Measurements from ENCODE around the gene ENO2. TPM values are rescaled to one million over a fixed set of nuclear protein-coding genes. Genes with fewer than 3 reads are reported as not detected.

ENO2 gene
- total and polyA plus RNA-seq, 2 donors (not counting 1 experiment from before 2014, with no cell fraction given), result 20.3 to 43.0 TPM

DNA sequence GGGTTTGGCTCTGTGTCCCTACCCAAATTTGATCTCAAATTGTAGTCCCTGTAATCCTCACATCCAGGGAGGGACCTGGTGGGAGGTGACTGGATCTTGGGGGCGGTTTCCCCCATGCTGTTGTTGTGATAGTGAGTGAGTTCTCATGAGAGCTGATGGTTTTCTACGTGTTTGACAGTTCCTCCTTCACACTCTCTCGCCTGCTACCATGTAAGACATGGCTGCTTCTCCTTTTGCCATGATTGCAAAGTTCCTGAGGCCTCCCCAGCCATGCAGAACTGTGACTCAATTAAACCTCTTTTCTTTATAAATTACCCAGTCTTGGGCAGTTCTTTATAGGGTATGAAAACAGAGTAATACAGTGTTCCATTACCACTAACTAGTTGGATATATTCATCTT, 20.1 kb upstream of the ENO2 start:
- H3K4me2 ChIP-seq (ENCODE audit: extremely low read depth, insufficient read depth, low read length), result no peak overlapping the region
- no peaks in the 10 kb centered on the region for H3K36me3 ChIP-seq (ENCODE audit: control insufficient read depth, insufficient read depth, low read length)
- no peaks in the 10 kb centered on the region for H3K27me3 ChIP-seq (ENCODE audit: control insufficient read depth, insufficient read depth, low read length)
- no peaks in the 10 kb centered on the region for H3K4me1 ChIP-seq (ENCODE audit: control insufficient read depth, extremely low read depth, insufficient read depth, low read length)
- no peak overlapping the region for H3K4me3 ChIP-seq (replicated peaks in 1 of 4; ENCODE audit: control extremely low read depth in 1 of 4, insufficient read depth in 1 of 4, low read depth in 3 of 4, low read length in 4 of 4)
- TF ChIP-seq EZH2 (IDR thresholded peaks at IDR 0.05; ENCODE audit: low read length, missing control alignments), result no peak
- H3K9ac ChIP-seq (ENCODE audit: insufficient read depth, low read length), result no peak overlapping the region
- no peaks in the 10 kb centered on the region for H3K79me2 ChIP-seq (ENCODE audit: control insufficient read depth, insufficient read depth, low read length)
- no peak overlapping the region for H3K27ac ChIP-seq (ENCODE audit: insufficient read depth, low read length)
- H2AFZ ChIP-seq (ENCODE audit: low read length), result no peak overlapping the region
- H3K9me3 ChIP-seq (ENCODE audit: control insufficient read depth, insufficient read depth, low read depth, low read length), result no peaks in the 10 kb centered on the region
- H4K20me1 ChIP-seq (ENCODE audit: control insufficient read depth, extremely low read depth, insufficient read depth, low read length), result no peaks in the 10 kb centered on the region
- DNase-seq (ENCODE audit: low read depth in 2 of 2), result no peak

DNA sequence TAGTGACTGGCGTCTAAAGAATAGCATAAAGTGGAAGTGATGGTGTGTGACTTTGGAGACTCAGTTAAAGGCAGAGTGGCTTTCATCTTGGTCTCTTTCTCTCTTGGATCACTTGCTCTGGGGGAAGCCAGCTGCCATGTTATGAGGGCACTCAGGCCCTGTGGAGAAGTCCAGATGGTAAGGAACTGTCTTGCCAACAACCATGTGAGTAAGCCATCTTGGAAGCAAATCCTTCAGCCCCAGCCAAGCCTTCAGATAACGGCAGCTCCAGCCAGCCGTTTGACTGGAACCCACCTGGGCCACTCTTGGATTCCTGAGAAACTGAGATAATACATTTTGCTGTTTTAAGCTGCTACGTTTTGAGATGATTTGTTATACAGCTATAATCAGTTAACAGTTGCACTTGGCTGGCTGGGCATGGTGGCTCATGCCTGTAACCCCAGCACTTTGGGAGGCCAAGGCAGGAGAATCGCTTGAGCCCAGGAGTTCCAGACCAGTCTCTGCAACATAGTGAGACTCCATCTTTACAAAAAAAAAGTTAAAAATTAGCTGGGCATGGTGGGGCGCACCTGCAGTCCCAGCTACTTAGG, 17.4 kb upstream of the ENO2 start:
- no peaks in the 10 kb centered on the region for H4K20me1 ChIP-seq (ENCODE audit: control insufficient read depth, extremely low read depth, insufficient read depth, low read length)
- H3K9ac ChIP-seq (ENCODE audit: insufficient read depth, low read length), result no peak overlapping the region
- H3K9me3 ChIP-seq (ENCODE audit: control insufficient read depth, insufficient read depth, low read depth, low read length), result no peaks in the 10 kb centered on the region
- H3K27ac ChIP-seq (ENCODE audit: insufficient read depth, low read length), result no peak overlapping the region
- no peaks in the 10 kb centered on the region for H3K4me1 ChIP-seq (ENCODE audit: control insufficient read depth, extremely low read depth, insufficient read depth, low read length)
- H3K79me2 ChIP-seq (ENCODE audit: control insufficient read depth, insufficient read depth, low read length), result no peaks in the 10 kb centered on the region
- no peak overlapping the region for H3K4me3 ChIP-seq (replicated peaks in 1 of 4; ENCODE audit: control extremely low read depth in 1 of 4, insufficient read depth in 1 of 4, low read depth in 3 of 4, low read length in 4 of 4)
- no peaks in the 10 kb centered on the region for H3K36me3 ChIP-seq (ENCODE audit: control insufficient read depth, insufficient read depth, low read length)
- no peaks in the 10 kb centered on the region for H3K27me3 ChIP-seq (ENCODE audit: control insufficient read depth, insufficient read depth, low read length)
- peak in 1 of 2 donors; percentile 19 for DNase-seq (ENCODE audit: low read depth in 2 of 2)
- no peak overlapping the region for H3K4me2 ChIP-seq (ENCODE audit: extremely low read depth, insufficient read depth, low read length)
- H2AFZ ChIP-seq (ENCODE audit: low read length), result no peak overlapping the region
- TF ChIP-seq EZH2 (IDR thresholded peaks at IDR 0.05; ENCODE audit: low read length, missing control alignments), result no peak
- TF ChIP-seq, protein P1, sequence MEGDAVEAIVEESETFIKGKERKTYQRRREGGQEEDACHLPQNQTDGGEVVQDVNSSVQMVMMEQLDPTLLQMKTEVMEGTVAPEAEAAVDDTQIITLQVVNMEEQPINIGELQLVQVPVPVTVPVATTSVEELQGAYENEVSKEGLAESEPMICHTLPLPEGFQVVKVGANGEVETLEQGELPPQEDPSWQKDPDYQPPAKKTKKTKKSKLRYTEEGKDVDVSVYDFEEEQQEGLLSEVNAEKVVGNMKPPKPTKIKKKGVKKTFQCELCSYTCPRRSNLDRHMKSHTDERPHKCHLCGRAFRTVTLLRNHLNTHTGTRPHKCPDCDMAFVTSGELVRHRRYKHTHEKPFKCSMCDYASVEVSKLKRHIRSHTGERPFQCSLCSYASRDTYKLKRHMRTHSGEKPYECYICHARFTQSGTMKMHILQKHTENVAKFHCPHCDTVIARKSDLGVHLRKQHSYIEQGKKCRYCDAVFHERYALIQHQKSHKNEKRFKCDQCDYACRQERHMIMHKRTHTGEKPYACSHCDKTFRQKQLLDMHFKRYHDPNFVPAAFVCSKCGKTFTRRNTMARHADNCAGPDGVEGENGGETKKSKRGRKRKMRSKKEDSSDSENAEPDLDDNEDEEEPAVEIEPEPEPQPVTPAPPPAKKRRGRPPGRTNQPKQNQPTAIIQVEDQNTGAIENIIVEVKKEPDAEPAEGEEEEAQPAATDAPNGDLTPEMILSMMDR (conservative IDR thresholded peaks at IDR 0.05 in 1 of 2, IDR thresholded peaks at IDR 0.05 in 1 of 2; ENCODE audit: low read depth in 1 of 2, low read length in 2 of 2), result no peak

DNA sequence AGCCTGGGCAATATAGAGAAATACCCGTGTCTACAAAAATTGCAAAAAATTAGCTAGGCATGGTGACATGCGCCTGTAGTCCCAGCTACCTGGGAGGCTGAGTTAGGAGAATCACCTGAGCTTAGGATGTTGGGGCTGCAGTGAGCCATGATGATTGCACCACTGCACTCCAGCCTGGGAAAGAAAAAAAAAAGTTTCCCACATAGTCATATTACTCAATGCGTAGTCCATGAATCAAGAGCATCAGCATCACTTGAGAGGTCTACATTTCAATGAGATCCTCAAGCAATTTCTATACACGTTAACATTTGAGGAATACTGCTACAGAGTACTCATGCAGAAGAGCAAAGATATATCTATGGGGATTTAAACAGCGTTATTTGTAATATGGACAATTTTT, 15.0 kb upstream of the ENO2 start:
- H3K4me3 ChIP-seq (replicated peaks in 1 of 4; ENCODE audit: control extremely low read depth in 1 of 4, insufficient read depth in 1 of 4, low read depth in 3 of 4, low read length in 4 of 4), result no peak overlapping the region
- H3K9me3 ChIP-seq (ENCODE audit: control insufficient read depth, insufficient read depth, low read depth, low read length), result no peaks in the 10 kb centered on the region
- no peak for DNase-seq (ENCODE audit: low read depth in 2 of 2)
- no peaks in the 10 kb centered on the region for H3K4me1 ChIP-seq (ENCODE audit: control insufficient read depth, extremely low read depth, insufficient read depth, low read length)
- H3K27ac ChIP-seq (ENCODE audit: insufficient read depth, low read length), result no peak overlapping the region
- H3K27me3 ChIP-seq (ENCODE audit: control insufficient read depth, insufficient read depth, low read length), result no peaks in the 10 kb centered on the region
- H2AFZ ChIP-seq (ENCODE audit: low read length), result no peak overlapping the region
- no peak overlapping the region for H3K9ac ChIP-seq (ENCODE audit: insufficient read depth, low read length)
- H3K36me3 ChIP-seq (ENCODE audit: control insufficient read depth, insufficient read depth, low read length), result no peaks in the 10 kb centered on the region
- H4K20me1 ChIP-seq (ENCODE audit: control insufficient read depth, extremely low read depth, insufficient read depth, low read length), result no peaks in the 10 kb centered on the region
- H3K79me2 ChIP-seq (ENCODE audit: control insufficient read depth, insufficient read depth, low read length), result no peaks in the 10 kb centered on the region
- no peak for TF ChIP-seq EZH2 (IDR thresholded peaks at IDR 0.05; ENCODE audit: low read length, missing control alignments)
- TF ChIP-seq, protein P1 (conservative IDR thresholded peaks at IDR 0.05 in 1 of 2, IDR thresholded peaks at IDR 0.05 in 1 of 2; ENCODE audit: low read depth in 1 of 2, low read length in 2 of 2), result no peak
- H3K4me2 ChIP-seq (ENCODE audit: extremely low read depth, insufficient read depth, low read length), result no peak overlapping the region

Data from fibroblast of lung (primary cell).